Thoracic aorta (tissue), 2 donors: ENCODE measurements around the gene ALDH1L2. TPM values are rescaled to one million over a fixed set of nuclear protein-coding genes. Genes with fewer than 3 reads are reported as not detected.

Source experiments
- ATAC-seq: fragments of 150-250 bp; one replicate; pipeline ENCODE4 v1.8.0; 2017; ENCODE audit warnings: low read depth; ENCODE audit not compliant: insufficient number of reproducible peaks, low FRiP score
- DNase-seq: peaks from one replicate; pipeline ENCODE4 v3.0.0-alpha.2; 2020; ENCODE audit warnings: low spot score
- H3K27ac ChIP-seq, 2 donors: fragments of 200-600 bp; sonication (generic); 1 replicate in 1 of 2; 2 replicates in 1 of 2; pipeline ENCODE4 v1.5.1; 2016; ENCODE audit warnings: mild to moderate bottlenecking in 2 of 2, moderate library complexity in 2 of 2
- H3K27me3 ChIP-seq: fragments of 200-600 bp; sonication (generic); replicated peaks from 2 replicates; pipeline ENCODE4 v1.6.0; 2016; ENCODE audit warnings: mild to moderate bottlenecking; ENCODE audit not compliant: insufficient read depth
- H3K36me3 ChIP-seq: fragments of 200-600 bp; sonication (generic); one replicate; pipeline ENCODE4 v1.5.1; 2016
- H3K4me1 ChIP-seq, 2 donors: fragments of 200-600 bp; sonication (generic); 1 replicate in 1 of 2; 2 replicates in 1 of 2; pipeline versions ENCODE4 v1.5.1 to v1.6.0; 2016; ENCODE audit warnings: low read depth in 2 of 2, mild to moderate bottlenecking in 1 of 2; ENCODE audit not compliant: control insufficient read depth in 1 of 2
- H3K4me3 ChIP-seq: fragments of 200-600 bp; sonication (generic); 2 replicates; pipeline ENCODE4 v1.5.1; 2016; ENCODE audit warnings: mild to moderate bottlenecking
- H3K9me3 ChIP-seq: fragments of 200-600 bp; sonication (generic); 2 replicates; pipeline ENCODE4 v1.5.1; 2016
- CTCF ChIP-seq: fragments of 200-600 bp; sonication (generic); IDR thresholded peaks from one replicate; pipeline ENCODE4 v1.5.1; 2019; ENCODE audit warnings: antibody characterized with exemption
- total RNA-seq, 2 donors: library from RNA; depleted of rRNA; stranded (reverse); fragments of >200 nt; gene quantifications; one replicate each; pipeline versions ENCODE4 v1.1.0 to v1.2.3, GENCODE V29; 2016

ALDH1L2 gene
- total RNA-seq, 2 donors from 2014 or later, result 16.5 to 21.1 TPM

GRCh38 chr12:105091476-105092206 lies 7.4 kb upstream of the ALDH1L2 start:
- no peaks in the 10 kb centered on the region for H3K27me3 ChIP-seq
- ATAC-seq (no peak), DNase-seq (no peak)
- no peak overlapping the region for H3K27ac ChIP-seq
- no peaks in the 10 kb centered on the region for H3K36me3 ChIP-seq
- no peak for TF ChIP-seq CTCF
- H3K4me3 ChIP-seq, result no peak overlapping the region
- no peaks in the 10 kb centered on the region for H3K4me1 ChIP-seq
- H3K9me3 ChIP-seq, result no peaks in the 10 kb centered on the region

GRCh38 chr12:105090361-105090760 lies 6.1 kb upstream of the ALDH1L2 start:
- Histone ChIP-seq H3K4me1 (no peaks in the 10 kb centered on the region), H3K27ac (no peak overlapping the region), H3K36me3 (no peaks in the 10 kb centered on the region), H3K9me3 (no peaks in the 10 kb centered on the region), H3K4me3 (no peak overlapping the region), H3K27me3 (no peaks in the 10 kb centered on the region)
- DNase-seq (no peak), ATAC-seq (no peak)
- no peak for TF ChIP-seq CTCF

- Histone ChIP-seq H3K36me3 (no peaks in the 10 kb centered on the region), H3K9me3 (no peaks in the 10 kb centered on the region), H3K4me1 (no peaks in the 10 kb centered on the region), H3K27me3 (no peaks in the 10 kb centered on the region), H3K27ac (no peak overlapping the region), H3K4me3 (no peak overlapping the region)
- ATAC-seq (no peak), DNase-seq (no peak)
- no peak for TF ChIP-seq CTCF
These were observed 5.6 kb upstream of the ALDH1L2 start for GRCh38 chr12:105089817-105090216.

- Histone ChIP-seq H3K27ac (no peak overlapping the region), H3K4me1 (peaks cover 0 to 12% of the 10 kb centered on the region in 2 donors), H3K27me3 (no peaks in the 10 kb centered on the region), H3K9me3 (no peaks in the 10 kb centered on the region), H3K4me3 (no peak overlapping the region), H3K36me3 (no peaks in the 10 kb centered on the region)
- ATAC-seq (no peak), DNase-seq (no peak)
- no peak for TF ChIP-seq CTCF
These were observed 1.2 kb upstream of the ALDH1L2 start for GRCh38 chr12:105085501-105085900.

- peak; percentile 24 for DNase-seq
- ATAC-seq, result no peak
- H3K27ac ChIP-seq, result peak overlapping the region; percentile 65 to 71
These were observed 630 bp downstream of the ALDH1L2 start for GRCh38 chr12:105083551-105084105.

More at GRCh38 chr12:105083551-105084105, 630 bp downstream of the ALDH1L2 start:
- peak; percentile 26 for TF ChIP-seq CTCF
- Histone ChIP-seq H3K27me3 (no peaks in the 10 kb centered on the region), H3K4me3 (peak overlapping the region; percentile 86), H3K9me3 (no peaks in the 10 kb centered on the region), H3K4me1 (peaks cover 0 to 12% of the 10 kb centered on the region in 2 donors), H3K36me3 (no peaks in the 10 kb centered on the region)
